HG03103 (cell line): ENCODE measurements around the gene ZFX.
A peak's percentile ranks its signal among the peaks of the same experiment; 100 is the strongest.

ENCODE experiments used
- ATAC-seq: cut with Tn5 transposase; IDR thresholded peaks from one replicate; pipeline ENCODE4 v1.9.1; 2021; ENCODE audit warnings: low read depth; ENCODE audit not compliant: unreplicated experiment

The ZFX gene

DNA sequence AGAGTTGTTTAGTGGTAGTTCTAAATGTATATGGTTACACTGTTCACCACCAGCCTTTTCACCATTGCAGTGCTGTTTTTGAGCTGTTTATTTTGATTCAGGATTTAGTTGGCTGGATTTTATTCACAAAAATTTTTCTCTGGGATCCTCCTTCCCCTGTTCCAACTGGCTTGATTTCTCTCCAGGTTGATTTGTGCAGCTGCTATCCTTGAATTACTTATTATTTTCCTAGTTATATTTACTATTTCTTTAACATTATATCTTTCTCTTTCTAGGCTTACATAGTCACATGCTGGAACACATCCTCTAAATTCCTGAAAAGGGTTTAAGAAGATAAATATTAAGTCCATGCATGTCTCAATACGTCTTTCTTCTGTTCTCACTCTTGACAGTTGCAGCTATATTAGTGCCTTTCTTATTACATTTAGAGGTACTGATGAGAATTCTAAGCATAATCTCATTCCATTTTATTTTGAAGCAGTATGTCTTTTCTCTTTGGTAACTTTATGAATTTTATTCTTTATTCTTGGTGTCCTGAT lies 82.2 kb downstream of the ZFX start:
- ATAC-seq: no peak

GRCh38 chrX:24232796-24233195 lies 83.3 kb downstream of the ZFX start:
- no peak for ATAC-seq

DNA sequence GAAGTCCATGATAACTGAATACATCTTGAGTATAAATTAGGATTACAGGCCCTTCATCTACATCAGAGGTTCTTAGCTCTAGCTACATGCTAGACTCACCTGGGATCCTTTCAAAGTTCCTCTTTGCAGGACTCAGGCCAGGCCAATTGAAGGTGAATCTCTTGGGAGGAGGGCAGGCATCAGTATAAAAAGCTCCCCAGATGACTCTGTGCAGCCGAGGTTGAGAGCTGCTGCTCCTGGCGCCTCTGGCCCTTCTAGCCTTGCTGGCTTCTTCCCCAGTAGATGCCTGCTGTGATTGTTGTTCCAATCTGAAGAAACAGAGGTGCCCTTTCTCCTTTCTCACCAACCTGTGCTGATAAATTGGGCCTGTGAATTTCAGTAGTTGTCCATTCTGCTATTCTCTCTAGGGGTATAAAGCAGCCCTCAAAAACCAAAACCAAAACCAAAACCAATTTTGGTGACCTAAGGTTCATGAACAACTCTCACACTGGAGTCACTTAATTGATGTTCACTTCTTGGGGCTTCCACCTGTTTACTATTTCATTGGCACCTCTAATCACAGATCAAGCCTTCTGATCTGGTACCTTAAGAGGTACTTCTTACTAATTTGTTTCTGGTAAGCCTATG lies 85.7 kb downstream of the ZFX start:
- ATAC-seq: no peak

GRCh38 chrX:24241822-24242648 lies 92.5 kb downstream of the ZFX start:
- ATAC-seq: no peak

GRCh38 chrX:24242649-24243175 lies 93.2 kb downstream of the ZFX start:
- ATAC-seq: peak; percentile 76

DNA sequence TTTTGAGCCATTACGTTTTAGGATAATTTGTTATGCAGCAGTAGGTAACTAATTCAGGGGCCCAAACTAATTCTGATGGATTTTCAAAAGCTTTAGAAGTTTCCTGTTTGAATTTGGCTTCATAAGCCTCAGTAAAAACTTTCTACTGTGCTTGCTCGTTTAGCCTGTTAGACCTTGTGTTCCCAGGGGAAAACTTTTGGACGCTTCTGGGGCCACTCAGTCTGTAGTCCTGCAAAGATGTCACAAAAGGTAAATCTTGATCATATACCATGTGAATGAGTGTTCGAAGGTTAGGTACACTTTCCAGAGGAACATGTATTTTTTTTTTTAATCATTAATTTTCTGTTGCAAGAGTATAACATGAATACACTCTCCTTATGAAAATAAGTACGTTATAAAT lies 93.7 kb downstream of the ZFX start:
- ATAC-seq: peak; percentile 17

DNA sequence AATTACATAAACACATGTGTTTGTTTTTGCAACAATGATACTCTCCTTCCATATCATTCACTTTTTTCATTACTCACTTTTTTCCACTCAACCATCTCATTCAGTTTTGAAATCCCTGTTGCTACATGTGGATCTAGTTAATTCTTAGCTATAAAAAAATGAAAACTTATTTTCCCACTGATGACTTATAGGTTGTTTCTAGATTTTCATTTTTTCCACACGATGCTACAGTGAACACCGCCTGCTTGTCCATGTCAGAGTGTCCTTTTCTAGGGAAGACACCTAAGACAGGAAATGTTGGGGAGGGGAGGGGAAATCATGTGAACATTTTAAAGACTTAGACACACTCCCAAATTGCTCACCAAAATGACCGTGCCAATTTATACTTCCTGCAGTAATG lies 94.2 kb downstream of the ZFX start:
- ATAC-seq: no peak

DNA sequence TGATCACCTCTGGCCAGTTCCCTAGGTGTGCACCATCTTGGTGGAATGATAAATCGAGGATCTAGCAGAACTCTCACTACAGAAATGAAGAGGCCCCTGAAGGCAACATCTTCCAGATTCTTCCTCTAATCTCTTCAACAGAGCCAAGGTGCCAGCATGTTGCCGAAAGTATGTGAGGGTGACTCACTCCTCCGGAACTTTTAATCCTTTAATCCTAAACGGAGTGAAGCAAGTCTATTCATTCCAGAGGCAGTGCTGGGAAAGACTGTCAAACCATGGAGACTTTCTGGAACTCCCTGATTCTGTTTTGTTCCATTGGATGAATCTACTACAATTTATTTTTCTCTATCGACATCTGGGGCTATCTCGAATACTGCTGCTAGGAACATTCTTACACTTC lies 95.7 kb downstream of the ZFX start:
- ATAC-seq: no peak

DNA sequence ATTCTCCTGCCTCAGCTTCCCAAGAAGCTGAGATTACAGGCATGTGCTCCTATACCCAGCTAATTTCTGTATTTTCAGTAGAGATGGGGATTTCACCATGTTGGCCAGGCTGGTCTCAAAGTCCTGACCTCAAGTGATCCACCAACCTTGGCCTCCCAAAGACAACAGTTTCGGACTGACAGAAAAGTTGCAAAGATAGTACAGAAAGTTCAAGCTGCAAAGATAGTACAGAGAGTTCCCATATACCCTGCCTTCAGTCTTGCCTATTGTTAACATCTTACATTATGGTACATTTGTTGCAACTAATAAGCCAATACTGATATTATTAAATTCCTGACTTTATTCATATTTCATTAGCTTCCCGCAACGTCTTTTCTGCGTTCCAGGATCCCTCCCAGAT lies 98.5 kb downstream of the ZFX start:
- ATAC-seq: no peak

- ATAC-seq: no peak
Observed at GRCh38 chrX:24253030-24253429, 103.5 kb downstream of the ZFX start.

- ATAC-seq: no peak
Observed at GRCh38 chrX:24253469-24253868, 103.9 kb downstream of the ZFX start.

DNA sequence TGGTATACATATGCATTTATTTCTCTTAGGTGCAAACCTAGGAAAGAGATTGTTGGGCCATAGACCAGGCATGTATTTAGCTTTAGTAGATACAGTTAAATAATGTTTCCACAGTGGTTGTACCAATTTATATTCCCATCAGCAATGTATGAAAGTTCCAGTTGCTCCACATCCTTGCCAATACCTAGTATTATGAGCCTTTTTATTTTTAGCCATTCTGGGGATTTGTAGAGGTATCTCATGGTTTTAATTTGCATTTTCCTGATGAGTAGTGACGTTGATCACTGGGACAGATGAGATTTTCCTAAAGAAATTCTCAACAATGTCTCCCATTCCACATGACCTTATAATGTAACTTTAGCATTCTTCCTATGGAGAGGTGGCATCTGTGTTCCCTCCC lies 107.5 kb downstream of the ZFX start:
- no peak for ATAC-seq

GRCh38 chrX:24259544-24260240 lies 110.2 kb downstream of the ZFX start:
- ATAC-seq: no peak

DNA sequence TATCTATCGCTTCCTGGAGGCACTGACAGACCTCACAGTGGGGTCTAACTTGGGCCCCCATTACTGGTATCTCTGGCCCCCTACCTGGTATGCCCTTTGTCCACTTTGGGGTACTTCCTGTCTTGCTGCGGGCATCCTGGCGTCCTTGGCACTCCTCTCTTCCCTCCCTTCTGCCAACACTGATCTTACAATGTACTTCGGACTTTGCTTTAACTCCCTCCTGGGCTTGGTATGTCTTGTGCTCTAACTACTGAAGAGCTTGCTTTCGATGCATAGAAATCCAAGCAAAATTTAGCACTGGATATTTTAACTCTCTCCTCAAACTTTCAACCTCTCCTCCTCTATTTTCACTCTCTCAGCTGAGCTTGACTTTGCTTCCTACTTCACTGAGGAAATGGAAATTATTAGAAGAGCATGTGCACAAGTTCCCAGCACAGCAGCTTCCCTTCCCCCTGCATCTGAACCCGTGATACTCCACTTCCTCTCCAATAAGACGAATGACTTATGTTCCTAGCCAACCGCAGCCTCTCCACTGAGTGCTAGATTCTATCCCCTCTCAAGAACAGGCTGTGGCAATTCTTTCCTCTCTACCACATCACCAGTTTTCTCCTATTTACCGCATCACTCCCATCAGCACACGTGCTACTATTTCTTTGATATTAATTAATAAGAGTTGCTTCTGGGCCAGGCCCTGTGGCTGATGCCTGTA lies 111.5 kb downstream of the ZFX start:
- ATAC-seq: no peak

- no peak for ATAC-seq
Observed at GRCh38 chrX:24262309-24262708, 112.8 kb downstream of the ZFX start.

GRCh38 chrX:24264383-24264782 lies 114.9 kb downstream of the ZFX start:
- no peak for ATAC-seq
